T follicular helper cell (primary cell): ENCODE measurements around the gene ITGA7.

Experiments used
- DNase-seq: peaks from one replicate; pipeline ENCODE4 v3.0.0-alpha.2; 2020; ENCODE audit warnings: low read depth

The ITGA7 gene

DNA sequence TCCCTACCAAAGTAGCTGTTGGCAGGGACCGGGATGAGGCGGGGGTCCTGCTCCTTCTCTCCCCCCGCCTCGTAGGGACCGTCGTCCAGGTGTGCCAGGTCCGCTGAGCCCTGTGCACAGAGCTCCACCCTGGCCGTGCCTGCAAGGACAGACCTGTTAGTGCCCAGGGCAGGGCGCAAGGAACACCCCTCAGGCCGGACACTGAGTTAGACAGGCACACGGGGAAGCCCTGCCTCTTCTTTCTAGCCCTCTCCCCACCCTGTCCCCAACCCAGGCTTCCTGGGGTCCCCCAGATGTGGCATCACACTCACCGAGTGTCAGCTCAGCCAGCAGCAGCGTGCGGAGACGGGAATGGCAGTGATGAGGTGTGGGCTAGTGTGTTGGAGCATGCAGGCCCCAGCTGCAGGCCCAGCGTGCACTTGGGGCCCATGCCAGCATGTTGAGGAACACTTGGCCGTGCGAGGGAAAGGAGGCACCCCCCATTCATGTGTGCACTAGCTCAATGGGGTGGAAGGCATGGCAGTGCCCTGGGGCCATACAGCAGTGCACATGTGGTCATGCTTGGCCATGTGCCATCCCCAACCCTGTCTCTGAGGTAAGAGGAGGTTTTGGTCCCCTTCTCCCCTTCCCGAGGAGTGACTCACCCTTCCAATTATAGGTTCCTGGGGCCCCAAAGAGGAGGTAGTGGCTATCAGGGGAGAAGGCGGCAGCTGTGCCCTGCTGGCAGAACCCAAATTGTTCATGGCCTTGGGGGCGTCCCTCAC, 7.3 kb downstream of the ITGA7 start:
- DNase-seq: no peak

DNA sequence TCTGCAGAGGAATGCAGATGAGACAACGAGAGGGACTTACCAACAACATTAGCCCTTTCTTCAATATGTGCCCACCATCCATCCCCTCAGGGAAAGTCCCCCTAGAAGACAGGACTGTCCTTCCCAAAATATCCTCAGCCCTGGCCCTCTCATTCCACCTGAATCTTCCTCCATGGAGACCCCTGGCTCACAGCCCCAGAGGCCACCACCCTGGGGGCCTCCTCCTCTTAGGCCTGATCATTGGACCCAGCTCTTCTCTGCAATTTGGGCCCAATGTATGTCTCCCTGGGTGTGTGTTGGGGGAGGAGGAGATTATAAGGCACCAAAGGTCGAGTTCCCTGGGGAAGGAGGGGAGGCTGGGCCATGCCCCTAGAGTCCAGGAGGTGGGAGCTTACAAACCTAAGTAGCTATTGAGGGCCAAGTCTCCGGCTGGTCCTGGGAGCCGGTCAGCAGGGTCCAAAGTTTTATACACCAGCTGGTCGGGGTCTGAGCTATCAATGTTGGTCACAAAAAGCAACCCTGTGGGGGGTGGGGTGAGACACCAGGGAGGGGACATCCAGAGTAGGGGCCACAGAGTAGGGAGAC, 8.1 kb downstream of the ITGA7 start:
- no peak for DNase-seq

DNA sequence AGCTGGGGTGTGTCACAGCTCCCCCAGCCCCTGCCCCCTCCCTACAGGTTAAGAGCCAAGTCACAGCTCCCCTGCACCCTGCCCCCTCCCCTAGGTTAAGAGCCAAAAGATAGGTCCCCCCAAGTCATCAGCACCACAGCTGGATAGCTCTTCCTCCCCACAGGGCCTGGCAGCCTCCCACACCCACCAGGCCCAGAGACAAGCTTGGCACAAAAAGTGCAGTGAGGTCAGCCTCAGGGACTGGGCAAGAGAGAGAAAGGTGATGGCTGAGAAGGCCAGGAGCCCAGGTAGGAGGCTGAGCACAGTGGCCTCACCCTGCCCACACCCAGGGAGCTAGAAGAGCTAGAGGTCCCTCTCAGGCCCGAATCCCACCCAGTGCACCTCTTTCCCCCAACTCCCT, 8.7 kb downstream of the ITGA7 start:
- no peak for DNase-seq

DNA sequence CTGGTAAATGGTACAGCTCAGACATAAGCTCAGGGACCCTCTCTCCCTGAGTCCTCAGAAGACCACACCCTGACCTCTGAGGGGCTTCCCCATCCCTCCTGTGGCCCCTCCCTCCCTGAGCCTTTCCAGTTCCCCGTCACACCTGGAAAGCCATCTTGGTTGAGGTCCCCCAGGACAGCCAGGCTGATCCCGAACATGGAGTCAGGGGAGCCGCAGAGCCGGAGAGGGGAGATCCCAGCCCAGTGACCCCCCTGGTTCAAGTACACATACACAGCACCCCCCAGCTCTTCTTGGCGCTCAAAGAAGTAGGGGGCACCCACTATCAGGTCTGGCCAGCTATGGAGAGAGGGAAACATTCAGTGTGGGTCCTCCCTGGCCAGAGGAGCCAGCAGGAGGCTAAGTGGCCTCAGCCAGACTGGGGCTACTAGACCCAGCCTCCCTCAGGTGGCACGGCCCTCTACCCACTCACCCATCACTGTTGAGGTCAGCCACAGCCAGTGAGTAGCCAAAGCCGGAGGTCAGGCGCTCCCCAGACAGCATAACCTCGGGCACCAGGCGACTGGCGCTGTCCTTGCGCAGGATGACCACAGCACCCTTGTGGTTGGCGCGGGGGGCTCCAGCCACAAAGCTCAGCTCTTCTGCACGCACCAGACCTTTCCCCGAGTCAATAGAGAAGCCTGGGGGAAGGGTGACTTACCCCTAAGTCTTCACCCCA, 9.3 kb downstream of the ITGA7 start:
- no peak for DNase-seq

DNA sequence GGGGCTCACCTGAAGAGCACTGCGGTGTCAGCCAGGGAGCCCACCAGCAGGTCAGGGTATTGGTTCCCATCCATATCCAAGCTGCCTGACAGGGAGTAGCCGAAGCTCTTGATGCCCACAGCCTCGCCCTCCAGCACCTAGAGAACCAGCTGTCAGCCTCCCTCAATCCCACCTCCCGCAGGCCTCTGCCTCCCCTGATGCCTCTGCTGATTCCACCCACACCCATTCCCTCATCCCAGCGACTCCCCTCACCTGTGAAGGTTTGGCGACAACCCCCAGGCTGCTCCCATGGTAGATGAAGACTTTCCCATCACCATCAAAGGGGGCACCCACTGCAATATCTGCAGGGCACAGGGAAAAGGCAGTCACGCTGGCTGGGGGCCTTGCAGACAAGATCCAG, 10.0 kb downstream of the ITGA7 start:
- DNase-seq: no peak

DNA sequence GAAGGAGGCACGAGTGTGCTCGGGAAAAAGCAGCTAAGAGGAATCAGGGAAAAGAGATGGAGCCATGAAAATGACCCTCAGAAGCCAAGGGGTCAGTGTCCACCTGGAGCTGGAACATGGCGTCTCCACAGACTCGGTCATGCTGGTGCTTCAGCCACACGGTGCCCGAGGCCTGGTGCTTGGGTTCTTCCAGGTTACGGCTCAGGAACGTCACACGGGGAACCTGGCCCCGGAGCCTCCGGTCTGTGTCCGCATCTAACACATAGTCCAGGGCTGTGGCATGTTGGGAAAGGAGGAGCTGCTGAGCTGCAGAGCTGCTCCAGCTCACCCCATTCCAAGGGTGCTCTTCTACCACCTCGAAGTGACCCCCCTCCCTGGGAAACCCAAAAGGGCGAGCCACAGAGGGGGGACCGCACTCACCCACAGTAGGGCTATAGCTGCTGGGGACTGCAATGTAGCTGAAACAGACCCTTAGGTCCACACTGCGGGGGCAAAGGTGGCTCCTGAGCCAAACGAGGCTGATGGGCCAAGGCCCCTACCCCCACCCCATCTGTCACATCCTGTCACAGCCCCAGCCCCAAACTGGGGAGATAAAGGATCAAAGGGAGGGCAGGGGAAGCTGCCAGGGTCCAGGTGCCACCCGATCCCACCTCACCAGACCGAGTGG, 10.8 kb downstream of the ITGA7 start:
- DNase-seq: no peak

DNA sequence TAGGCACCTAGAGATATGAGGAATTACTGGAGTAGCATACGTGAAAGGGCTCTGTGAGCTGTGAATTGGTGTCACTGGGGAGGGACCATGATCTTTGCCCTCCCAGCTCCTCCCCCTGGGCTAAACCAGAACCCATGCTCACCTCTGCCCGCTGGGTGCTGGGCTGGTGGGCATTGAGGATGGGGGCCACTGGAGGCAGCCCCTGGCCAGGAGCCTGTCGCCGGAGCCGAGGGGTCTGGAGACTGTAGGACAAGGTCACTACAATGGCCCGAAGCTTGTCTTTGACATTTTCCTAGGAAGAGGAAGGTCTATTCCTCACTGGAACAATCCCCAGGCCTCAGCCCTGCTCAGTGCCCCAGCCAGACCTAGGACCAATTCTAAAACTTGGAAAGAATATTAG, 11.6 kb downstream of the ITGA7 start:
- no peak for DNase-seq

DNA sequence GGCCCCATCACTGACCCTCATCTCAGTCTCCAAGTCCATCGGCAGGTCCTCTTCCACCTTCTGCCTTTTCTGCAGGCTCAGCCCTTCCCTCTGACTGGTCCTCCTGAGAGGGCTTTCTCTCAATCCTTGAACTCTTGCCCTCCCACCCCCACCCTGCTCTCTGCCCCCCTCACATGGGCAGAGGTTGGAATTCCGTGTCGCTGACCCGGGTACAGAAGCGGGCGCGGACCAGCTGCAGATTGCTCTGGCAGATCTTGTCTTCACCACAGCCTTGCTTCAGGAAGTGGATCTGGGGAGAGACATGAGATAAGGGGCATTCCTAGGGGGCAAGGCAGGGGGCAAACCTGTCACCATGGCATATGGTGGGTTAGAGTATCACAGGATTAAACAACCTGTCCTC, 12.4 kb downstream of the ITGA7 start:
- no peak for DNase-seq

DNA sequence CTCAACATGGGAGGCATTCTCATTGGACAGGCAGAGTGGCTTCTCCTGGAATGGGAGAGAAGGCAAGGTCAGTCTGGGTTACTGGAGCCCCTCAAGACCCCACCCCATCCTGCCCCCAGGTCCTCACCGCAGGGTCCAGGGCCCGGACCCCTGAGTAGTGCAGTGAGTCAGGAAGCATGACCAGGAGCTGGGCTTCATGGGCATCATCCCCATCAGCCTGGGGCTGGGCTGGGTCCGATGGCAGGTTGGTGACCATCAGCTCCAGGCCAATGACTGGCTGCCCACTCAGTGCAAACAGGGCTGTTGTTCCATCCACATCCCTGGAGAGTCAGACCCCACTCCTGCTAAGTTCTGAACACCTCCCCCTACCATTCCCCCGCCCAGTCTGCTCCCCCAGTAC, 13.1 kb downstream of the ITGA7 start:
- DNase-seq: no peak

DNA sequence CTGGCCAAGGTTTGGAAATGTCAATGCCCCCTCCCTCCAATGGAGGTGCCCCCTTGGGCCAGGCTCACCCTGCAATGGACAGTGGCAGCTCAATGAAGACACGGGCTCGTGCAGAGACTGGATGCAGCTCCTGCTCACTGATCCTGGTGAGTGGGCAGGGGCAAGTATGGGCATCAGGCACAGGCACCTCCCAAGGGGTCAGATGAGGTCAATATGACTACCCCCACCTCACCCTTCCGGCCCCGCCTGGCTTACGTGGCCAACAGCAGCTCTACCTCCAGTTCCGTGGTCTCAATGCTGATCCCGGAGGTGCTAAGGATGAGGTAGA, 13.6 kb downstream of the ITGA7 start:
- DNase-seq: no peak

DNA sequence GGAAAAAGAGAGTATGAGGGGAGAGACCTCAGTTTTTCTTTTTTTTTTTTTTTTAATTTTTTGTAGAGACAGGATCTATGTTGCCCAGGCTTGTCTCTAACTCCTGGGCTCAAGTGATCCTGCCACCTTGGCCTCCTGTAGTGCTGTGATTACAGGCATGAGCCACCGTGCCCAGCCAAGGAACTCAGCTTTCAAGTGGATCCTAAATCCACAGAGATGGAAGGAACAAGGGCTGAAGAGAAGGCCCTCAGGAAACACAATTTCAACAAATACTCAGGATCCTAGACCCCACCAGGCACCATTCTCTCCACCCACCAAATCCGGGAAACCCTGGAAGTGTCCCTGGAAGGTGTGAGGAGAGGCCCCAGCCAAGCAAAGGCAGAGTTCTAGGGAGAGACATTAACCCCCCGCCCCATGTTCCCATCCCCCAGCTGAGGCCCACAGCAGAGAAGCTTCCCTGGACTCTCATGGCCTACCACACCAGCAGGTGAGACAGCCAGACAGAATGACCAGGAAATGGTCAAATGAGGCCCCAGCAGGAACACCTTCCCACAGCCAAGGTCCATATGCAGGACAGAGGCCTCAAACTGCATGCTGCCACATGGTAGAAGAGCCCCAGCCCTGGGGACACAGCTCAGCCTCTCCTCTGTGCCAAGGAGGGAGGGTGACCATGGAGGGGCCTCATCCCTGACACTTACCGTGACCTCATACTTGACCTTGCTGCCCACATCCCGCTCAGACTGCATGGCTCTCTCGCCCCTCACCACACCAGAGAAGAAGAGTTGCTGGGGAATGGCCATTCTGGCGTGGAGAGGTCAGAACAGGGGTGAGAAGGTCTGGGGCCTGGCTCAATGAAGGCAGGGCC, 14.1 kb downstream of the ITGA7 start:
- no peak for DNase-seq

DNA sequence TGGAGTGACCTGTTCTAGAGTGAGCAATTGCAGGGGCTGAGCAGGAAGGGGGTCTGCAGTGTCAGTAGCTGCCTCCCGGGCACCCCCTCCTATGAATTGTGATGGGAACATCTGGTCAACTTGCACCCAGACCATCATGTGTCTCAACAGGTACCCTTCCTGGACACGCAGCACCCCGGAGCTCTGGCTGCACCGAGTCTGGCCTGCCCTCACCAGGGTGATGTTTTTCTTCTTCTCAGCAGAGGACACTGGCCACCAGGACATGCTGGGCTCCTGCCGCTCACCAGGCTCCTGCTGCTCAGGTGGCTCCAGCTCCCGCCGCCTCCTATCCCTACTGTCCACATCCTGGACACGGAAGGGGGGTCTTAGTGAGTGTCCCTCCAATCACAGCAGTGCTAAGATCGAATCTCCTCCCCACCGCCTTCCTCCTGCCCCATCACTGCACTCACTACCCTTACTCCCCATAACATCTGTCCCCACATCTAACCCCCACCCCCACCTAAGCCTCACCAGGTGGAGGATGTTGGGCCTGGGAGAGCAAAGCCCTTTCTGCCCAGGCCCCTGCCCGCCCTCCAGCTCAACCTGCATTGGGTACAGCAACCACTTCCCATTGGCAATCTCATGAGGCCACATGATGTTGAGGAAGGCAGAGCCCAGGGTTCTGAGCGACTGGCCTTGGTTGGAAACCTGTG, 14.9 kb downstream of the ITGA7 start:
- DNase-seq: no peak

DNA sequence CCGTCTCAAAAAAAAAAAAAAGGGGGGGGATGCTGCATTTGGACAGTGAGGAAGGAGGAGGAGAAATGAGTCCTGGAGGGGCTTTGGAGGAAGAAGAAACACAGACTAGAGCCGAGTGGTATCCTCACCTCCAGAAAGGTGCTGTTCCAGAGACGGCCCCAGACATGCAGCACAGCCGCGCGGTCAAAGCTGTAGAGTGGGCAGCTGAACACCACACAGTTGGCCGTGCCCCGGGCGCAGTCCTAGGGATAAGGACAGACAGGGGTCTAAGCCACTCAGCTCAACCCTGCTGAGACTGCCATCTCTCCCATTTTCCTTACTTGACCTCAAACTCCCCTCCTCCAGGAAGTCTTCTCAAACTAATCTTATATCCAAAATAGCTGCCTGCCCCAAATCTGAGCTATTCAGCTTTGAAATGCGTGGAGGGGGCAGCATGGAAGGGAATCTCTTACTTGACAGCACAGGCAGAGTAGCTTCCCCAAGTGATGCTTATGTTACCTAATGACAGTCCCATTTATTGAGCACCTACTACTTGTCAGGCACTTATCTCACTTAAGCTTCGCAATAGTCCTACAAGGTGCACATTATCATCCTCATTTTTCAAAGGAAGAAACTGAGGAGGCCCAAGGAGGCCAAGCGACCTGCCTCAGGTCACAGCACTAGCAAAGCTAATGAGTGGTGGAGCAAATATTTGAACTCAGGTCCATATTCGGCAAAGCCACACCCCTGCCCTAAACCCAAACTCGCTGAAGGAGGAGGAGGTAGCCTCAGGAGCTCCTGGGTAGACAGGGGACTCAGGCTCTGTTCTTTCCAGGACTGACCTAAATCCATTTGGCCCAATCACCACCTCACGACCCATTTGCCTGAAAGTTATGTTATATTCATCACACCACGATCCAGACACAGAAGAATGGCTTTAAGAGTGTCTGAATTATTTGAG, 18.7 kb downstream of the ITGA7 start:
- no peak for DNase-seq

DNA sequence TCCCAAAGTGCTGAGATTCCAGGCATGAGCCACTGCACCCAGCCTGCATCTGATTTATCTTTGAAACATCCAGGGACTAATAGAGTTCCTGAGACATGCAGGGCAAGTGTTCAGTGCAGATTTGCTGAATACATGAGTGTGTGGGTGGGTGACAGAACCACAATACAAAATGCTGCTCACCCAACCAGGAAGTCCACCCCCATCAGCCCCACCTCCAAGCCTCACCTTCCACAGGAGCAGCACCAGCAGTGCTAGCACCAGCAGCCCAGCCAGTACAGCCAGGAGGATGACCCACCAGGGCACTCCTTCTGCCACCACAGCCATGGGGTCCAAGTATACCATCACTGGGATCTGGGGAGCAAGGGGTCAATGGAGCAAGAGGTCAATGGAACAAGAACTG, 20.0 kb downstream of the ITGA7 start:
- no peak for DNase-seq

DNA sequence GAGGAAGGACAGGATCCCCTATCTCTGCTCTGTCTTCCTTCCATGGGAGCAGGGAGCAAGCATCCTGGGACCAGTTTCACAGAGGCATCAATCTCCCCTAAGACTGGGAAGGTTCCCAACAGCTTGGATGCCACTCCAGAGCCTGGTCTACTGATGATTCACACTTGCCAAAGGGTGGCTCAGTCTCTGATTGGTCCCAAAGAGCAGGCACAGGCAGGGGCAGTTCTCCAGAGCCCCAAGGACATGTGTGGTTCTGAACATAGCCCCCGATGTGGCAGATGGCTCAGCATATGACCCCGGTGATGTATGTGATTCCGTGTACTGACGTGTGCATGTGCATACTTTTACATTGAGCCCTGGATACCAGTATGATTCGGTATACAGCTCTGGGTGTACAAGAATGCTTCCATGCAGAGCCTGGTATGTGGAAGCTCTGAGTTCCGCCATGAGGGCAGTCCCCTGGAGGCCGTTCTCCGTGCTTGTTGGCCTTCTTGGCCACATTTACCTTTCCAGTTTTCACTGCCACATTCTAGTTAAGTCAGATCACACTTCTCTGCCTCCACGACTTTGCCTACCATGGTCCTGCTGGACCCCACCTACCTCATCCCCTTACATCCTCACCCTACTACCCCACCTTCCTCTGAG, 21.2 kb downstream of the ITGA7 start:
- DNase-seq: no peak

DNA sequence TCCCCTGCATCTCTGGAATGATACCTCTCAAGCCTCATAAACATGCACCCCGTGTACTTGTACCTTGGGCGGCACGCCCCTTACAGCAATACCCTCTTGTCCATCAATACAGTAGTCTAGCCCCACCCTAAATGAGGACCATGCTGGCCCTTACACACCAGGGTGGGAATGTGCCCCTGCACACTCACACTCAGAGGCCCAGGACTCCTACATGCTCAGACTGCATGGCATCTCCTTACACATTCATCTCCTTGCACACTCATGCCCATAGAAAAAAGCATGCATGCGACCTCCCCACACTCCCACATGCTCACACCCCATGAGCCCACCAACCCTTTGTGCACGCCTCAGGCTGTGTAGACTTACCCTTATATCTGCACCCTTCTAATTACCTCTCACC, 22.0 kb downstream of the ITGA7 start:
- no peak for DNase-seq

DNA sequence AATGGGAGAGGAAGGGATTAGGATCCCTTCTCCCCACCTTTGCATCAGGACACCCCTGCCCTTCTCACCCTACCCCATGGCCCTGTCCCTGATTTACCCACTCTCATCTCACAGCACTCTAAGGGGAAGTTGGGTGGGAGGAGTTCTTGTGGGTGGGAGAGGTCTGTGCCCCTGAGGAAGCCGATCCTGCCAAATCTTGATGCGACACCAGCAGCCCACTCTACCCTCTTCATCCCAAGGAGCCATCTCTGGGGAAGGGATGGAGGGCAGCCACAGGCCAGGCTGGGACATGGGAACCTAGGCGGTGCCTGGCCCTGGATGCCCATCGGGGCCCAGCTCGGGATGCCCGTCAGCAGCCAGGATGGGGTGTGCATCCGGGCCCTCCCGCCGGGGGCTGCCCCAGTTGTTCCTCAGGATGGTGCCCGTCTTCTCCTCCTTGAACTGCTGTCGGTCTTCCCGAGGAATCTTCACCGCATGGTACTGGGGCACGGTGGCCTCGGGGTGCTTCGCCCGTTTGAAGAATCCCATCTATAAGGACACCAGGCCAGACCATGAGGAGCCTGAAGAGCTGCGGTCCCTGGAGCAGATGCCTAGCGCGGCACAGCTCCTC, 22.8 kb downstream of the ITGA7 start:
- no peak for DNase-seq

DNA sequence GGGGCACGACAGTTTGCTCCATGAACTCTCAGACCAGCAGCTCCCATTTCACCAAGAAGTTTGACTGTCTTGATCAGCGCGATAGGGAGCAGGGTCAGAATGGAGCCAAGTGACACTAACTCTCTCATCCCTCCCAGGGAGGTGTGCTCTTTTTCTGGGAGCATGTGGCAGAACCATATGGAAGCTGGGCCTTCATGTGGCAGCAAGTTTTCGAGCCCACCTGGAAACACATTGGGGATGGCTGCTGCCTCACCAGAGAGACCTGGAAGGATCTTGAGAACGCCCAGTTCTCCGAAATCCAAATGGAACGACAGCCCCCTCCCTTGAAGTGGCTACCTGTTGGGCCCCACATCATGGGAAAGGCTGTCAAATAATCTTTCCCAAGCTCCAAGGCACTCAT, 24.0 kb downstream of the ITGA7 start:
- no peak for DNase-seq

DNA sequence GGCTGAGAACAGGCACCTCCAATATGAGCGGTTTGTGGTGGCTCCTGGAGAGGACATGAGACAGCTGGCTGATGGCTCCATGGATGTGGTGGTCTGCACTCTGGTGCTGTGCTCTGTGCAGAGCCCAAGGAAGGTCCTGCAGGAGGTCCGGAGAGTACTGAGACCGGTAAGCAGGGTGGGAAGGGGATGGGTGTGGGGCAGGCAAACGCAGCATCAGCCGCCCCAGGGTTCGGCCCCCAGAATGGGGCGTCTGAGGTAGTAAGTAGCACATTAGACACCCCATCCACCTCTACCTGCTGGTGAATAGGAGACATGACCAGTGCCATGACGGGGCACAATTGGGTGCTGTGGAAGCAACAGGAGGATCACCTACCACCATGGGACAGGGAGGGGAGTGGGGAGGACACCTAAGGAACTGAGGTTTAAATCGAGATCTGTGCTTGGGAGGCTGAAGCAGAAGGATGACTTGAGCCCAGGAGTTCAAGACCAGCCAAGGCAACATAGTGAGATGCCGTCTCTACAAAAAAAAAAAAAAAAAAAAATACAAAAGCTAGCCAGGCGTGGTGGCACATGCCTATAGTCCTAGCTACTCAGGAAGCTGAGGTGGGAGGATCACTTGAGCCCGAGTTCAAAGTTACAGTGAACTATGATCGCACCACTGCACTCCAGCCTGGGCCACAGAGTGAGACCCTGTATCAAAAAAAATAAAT, 25.5 kb downstream of the ITGA7 start:
- no peak for DNase-seq
